GM12878 (cell line): ENCODE data around the gene THBS1. TPM values are rescaled to one million over a fixed set of nuclear protein-coding genes. Genes with fewer than 3 reads are reported as not detected.

Experiments used
- ATF7 ChIP-seq: fragments of 450-650 bp; IDR thresholded peaks from 2 replicates; pipeline ENCODE4 v1.6.1; 2016; ENCODE audit warnings: low read depth, mild to moderate bottlenecking
- CBX3 ChIP-seq: fragments of 200-600 bp; sonication (generic); IDR thresholded peaks from 2 replicates; pipeline ENCODE4 v1.6.1; 2016; ENCODE audit warnings: low read depth, borderline replicate concordance
- CHD1 ChIP-seq: IDR thresholded peaks from 2 replicates; pipeline ENCODE4 v1.6.1; 2012; ENCODE audit warnings: low read depth, low read length, improper control_type of control experiment
- CHD2 ChIP-seq: IDR thresholded peaks from 2 replicates; pipeline ENCODE4 v1.6.1; 2011; ENCODE audit warnings: low read depth, low read length, improper control_type of control experiment, borderline replicate concordance
- EGR1 ChIP-seq, 2 experiments: IDR thresholded peaks; 1 replicate in 1 of 2; 2 replicates in 1 of 2; pipeline ENCODE4 v1.6.1; 2011 to 2012; ENCODE audit warnings: low read depth in 2 of 2, low read length in 2 of 2, borderline replicate concordance in 1 of 2, mild to moderate bottlenecking in 1 of 2, moderate library complexity in 1 of 2
- IKZF1 ChIP-seq: fragments of 450-650 bp; conservative IDR thresholded peaks from 2 replicates; pipeline ENCODE4 v1.6.1; 2017; ENCODE audit warnings: antibody characterized with exemption, mild to moderate bottlenecking
- MEF2B ChIP-seq: fragments of 450-650 bp; IDR thresholded peaks from 2 replicates; pipeline ENCODE4 v1.6.1; 2018; ENCODE audit warnings: mild to moderate bottlenecking, moderate library complexity; ENCODE audit not compliant: partially characterized antibody, poor library complexity, severe bottlenecking
- MTA2 ChIP-seq: fragments of 450-650 bp; IDR thresholded peaks from 2 replicates; pipeline ENCODE4 v1.6.1; 2016; ENCODE audit warnings: low read depth, mild to moderate bottlenecking, moderate library complexity
- NFIC ChIP-seq: IDR thresholded peaks from 2 replicates; pipeline ENCODE4 v1.6.1; 2012; ENCODE audit warnings: low read depth, mild to moderate bottlenecking, inconsistent platforms, low read length, moderate library complexity
- NR2C2 ChIP-seq: IDR thresholded peaks from 2 replicates; pipeline ENCODE4 v1.6.1; 2011; ENCODE audit warnings: borderline replicate concordance, low read depth; ENCODE audit not compliant: control insufficient read depth, insufficient read length
- NRF1 ChIP-seq: conservative IDR thresholded peaks from 2 replicates; pipeline ENCODE4 v1.6.1; 2011; ENCODE audit warnings: mild to moderate bottlenecking, low read depth, low read length, improper control_type of control experiment
- RUNX3 ChIP-seq: IDR thresholded peaks from 2 replicates; pipeline ENCODE4 v1.6.1; 2012; ENCODE audit warnings: low read length, inconsistent platforms
- SP1 ChIP-seq: IDR thresholded peaks from one replicate; pipeline ENCODE4 v1.6.1; 2011; ENCODE audit warnings: low read depth, low read length
- STAT3 ChIP-seq: IDR thresholded peaks from 2 replicates; pipeline ENCODE4 v1.6.1; 2011; ENCODE audit warnings: low read depth, low read length, improper control_type of control experiment
- TBL1XR1 ChIP-seq: IDR thresholded peaks from 2 replicates; pipeline ENCODE4 v1.6.1; 2012; ENCODE audit warnings: low read depth, low read length, improper control_type of control experiment
- TCF7 ChIP-seq: IDR thresholded peaks from 2 replicates; pipeline ENCODE4 v1.6.1; 2014; ENCODE audit warnings: antibody characterized with exemption, borderline replicate concordance
- ZNF207 ChIP-seq: fragments of 450-650 bp; IDR thresholded peaks from 2 replicates; pipeline ENCODE4 v1.6.1; 2014; ENCODE audit warnings: antibody characterized with exemption, mild to moderate bottlenecking, borderline replicate concordance
- ZNF24 ChIP-seq: fragments of 450-650 bp; IDR thresholded peaks from 2 replicates; pipeline ENCODE4 v1.6.1; 2017; ENCODE audit warnings: antibody characterized with exemption, mild to moderate bottlenecking
- ZNF622 ChIP-seq: fragments of 450-650 bp; IDR thresholded peaks from 2 replicates; pipeline ENCODE4 v1.6.1; 2017; ENCODE audit warnings: mild to moderate bottlenecking, inconsistent platforms
- polyA plus RNA-seq, 11 experiments: library from polyadenylated mRNA; depleted of rRNA in 4 of 11; unstranded in 6 of 11; stranded (reverse) in 5 of 11; fragments of >200 nt; fragmentation: Nextera tagmentation in 4 of 11; fragmentation: Illumina TruSeq in 1 of 11; extraction: Ambion mirVana in 4 of 11; extraction: Trizol in 1 of 11; gene quantifications; 1 replicate in 1 of 11; 2 replicates in 10 of 11; pipeline versions ENCODE4 v1.2.1 to v1.2.3, GENCODE V29; 2011 to 2016; ENCODE audit warnings: inconsistent platforms in 2 of 11, missing spikeins in 2 of 11, low read depth in 1 of 11
- total RNA-seq, 4 experiments: library from RNA; depleted of rRNA in 3 of 4; stranded (reverse); fragments of >200 nt in 3 of 4; fragmentation: Illumina TruSeq in 1 of 4; extraction: Trizol in 1 of 4; gene quantifications; 2 replicates each; pipeline versions ENCODE4 v1.2.1 to v1.2.3, GENCODE V29; 2013 to 2021
- TF ChIP-seq, protein P1 (sequence below): fragments of 450-650 bp; IDR thresholded peaks from 2 replicates; pipeline ENCODE4 v1.6.1; 2017; ENCODE audit warnings: mild to moderate bottlenecking, low read depth, inconsistent platforms; ENCODE audit not compliant: poor library complexity, severe bottlenecking
- TF ChIP-seq, protein P2 (sequence below): IDR thresholded peaks from 2 replicates; pipeline ENCODE4 v1.6.1; 2012; ENCODE audit warnings: low read depth, low read length, improper control_type of control experiment
- TF ChIP-seq, protein P3 (sequence below): fragments of 450-650 bp; IDR thresholded peaks from 2 replicates; pipeline ENCODE4 v1.6.1; 2017; ENCODE audit warnings: borderline replicate concordance
- TF ChIP-seq, protein P4 (sequence below): fragments of 150-350 bp; IDR thresholded peaks from 2 replicates; pipeline ENCODE4 v1.6.1; 2016; ENCODE audit warnings: low read depth, low read length
- TF ChIP-seq, protein P5 (sequence below): IDR thresholded peaks from 2 replicates; pipeline ENCODE4 v1.6.1; 2011; ENCODE audit warnings: low read depth, low read length, improper control_type of control experiment, borderline replicate concordance

THBS1 gene
- total and polyA plus RNA-seq, 10 of the 15 experiments (the other 5 are each of a cell fraction or from before 2014, with no cell fraction given) = under 0.01 to 1.5 (median 0.23) TPM; not detected in 3

DNA sequence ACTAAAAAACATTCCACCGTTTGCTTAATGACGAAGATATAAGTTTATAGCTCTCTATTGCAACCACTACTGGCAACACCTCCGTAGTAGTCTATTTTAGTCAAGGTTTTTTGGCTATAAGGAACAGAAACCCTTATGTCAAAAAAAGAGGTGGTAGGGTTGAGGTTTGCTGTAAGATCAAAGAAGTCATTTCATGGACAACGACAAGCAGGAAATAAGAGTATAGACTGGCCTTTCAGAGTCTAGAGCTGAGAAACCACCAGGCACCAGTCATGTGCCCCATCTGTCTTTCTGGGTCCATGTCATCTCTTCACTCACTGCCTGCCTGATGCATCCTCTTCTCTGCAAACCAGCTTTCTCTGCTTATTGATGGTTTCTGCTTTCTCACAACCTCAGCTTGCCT, 42.7 kb downstream of the THBS1 start (continued):
- TF ChIP-seq ZNF207 = no peak
- no peak for TF ChIP-seq ZNF24
- TF ChIP-seq ZNF622 = no peak
- peak; percentile 64; the same call in 1 of the 2 replicates for TF ChIP-seq TBL1XR1
- TF ChIP-seq MTA2 = peak; percentile 96
- TF ChIP-seq, protein P1, sequence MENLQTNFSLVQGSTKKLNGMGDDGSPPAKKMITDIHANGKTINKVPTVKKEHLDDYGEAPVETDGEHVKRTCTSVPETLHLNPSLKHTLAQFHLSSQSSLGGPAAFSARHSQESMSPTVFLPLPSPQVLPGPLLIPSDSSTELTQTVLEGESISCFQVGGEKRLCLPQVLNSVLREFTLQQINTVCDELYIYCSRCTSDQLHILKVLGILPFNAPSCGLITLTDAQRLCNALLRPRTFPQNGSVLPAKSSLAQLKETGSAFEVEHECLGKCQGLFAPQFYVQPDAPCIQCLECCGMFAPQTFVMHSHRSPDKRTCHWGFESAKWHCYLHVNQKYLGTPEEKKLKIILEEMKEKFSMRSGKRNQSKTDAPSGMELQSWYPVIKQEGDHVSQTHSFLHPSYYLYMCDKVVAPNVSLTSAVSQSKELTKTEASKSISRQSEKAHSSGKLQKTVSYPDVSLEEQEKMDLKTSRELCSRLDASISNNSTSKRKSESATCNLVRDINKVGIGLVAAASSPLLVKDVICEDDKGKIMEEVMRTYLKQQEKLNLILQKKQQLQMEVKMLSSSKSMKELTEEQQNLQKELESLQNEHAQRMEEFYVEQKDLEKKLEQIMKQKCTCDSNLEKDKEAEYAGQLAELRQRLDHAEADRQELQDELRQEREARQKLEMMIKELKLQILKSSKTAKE = peak; percentile 94
- TF ChIP-seq, protein P2, sequence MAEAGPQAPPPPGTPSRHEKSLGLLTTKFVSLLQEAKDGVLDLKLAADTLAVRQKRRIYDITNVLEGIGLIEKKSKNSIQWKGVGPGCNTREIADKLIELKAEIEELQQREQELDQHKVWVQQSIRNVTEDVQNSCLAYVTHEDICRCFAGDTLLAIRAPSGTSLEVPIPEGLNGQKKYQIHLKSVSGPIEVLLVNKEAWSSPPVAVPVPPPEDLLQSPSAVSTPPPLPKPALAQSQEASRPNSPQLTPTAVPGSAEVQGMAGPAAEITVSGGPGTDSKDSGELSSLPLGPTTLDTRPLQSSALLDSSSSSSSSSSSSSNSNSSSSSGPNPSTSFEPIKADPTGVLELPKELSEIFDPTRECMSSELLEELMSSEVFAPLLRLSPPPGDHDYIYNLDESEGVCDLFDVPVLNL = no peak
- TF ChIP-seq NR2C2 = no peak
- peak; percentile 79 for TF ChIP-seq NFIC
- peak; percentile 97 for TF ChIP-seq TCF7
- TF ChIP-seq, protein P3, sequence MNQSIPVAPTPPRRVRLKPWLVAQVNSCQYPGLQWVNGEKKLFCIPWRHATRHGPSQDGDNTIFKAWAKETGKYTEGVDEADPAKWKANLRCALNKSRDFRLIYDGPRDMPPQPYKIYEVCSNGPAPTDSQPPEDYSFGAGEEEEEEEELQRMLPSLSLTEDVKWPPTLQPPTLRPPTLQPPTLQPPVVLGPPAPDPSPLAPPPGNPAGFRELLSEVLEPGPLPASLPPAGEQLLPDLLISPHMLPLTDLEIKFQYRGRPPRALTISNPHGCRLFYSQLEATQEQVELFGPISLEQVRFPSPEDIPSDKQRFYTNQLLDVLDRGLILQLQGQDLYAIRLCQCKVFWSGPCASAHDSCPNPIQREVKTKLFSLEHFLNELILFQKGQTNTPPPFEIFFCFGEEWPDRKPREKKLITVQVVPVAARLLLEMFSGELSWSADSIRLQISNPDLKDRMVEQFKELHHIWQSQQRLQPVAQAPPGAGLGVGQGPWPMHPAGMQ = no peak
- peak; percentile 46; the same call in 1 of the 2 replicates for TF ChIP-seq CHD2
- no peak for TF ChIP-seq CHD1
- TF ChIP-seq EGR1 (IDR thresholded peaks at IDR 0.05; ENCODE audit: borderline replicate concordance in 1 of 2, low read depth in 2 of 2, low read length in 2 of 2) = no peak
- TF ChIP-seq, protein P4, sequence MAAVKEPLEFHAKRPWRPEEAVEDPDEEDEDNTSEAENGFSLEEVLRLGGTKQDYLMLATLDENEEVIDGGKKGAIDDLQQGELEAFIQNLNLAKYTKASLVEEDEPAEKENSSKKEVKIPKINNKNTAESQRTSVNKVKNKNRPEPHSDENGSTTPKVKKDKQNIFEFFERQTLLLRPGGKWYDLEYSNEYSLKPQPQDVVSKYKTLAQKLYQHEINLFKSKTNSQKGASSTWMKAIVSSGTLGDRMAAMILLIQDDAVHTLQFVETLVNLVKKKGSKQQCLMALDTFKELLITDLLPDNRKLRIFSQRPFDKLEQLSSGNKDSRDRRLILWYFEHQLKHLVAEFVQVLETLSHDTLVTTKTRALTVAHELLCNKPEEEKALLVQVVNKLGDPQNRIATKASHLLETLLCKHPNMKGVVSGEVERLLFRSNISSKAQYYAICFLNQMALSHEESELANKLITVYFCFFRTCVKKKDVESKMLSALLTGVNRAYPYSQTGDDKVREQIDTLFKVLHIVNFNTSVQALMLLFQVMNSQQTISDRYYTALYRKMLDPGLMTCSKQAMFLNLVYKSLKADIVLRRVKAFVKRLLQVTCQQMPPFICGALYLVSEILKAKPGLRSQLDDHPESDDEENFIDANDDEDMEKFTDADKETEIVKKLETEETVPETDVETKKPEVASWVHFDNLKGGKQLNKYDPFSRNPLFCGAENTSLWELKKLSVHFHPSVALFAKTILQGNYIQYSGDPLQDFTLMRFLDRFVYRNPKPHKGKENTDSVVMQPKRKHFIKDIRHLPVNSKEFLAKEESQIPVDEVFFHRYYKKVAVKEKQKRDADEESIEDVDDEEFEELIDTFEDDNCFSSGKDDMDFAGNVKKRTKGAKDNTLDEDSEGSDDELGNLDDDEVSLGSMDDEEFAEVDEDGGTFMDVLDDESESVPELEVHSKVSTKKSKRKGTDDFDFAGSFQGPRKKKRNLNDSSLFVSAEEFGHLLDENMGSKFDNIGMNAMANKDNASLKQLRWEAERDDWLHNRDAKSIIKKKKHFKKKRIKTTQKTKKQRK = no peak
- TF ChIP-seq ATF7 = peak; percentile 93
- no peak for TF ChIP-seq NRF1
- TF ChIP-seq, protein P5, sequence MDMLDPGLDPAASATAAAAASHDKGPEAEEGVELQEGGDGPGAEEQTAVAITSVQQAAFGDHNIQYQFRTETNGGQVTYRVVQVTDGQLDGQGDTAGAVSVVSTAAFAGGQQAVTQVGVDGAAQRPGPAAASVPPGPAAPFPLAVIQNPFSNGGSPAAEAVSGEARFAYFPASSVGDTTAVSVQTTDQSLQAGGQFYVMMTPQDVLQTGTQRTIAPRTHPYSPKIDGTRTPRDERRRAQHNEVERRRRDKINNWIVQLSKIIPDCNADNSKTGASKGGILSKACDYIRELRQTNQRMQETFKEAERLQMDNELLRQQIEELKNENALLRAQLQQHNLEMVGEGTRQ = peak; percentile 77
- TF ChIP-seq IKZF1 = peak; percentile 85
- TF ChIP-seq SP1 = peak; percentile 30
- TF ChIP-seq STAT3 = peak; percentile 32; the same call in 1 of the 2 replicates
- TF ChIP-seq MEF2B = peak; percentile 94
- TF ChIP-seq RUNX3 = peak; percentile 95
- no peak for TF ChIP-seq CBX3
